NCI-H146 (cell line): Measurements from ENCODE around the gene MT1G.
A peak's percentile ranks its signal among the peaks of the same experiment; 100 is the strongest.
"Not testable (repeated sequence)": the region's sequence is repeated elsewhere in the genome, so short reads cannot be mapped to it uniquely, and the experiment has no call there.

Experiments used
- DNase-seq: peaks from one replicate; lab custom pipeline; 2025; lab: John Stamatoyannopoulos, UW

Gene MT1G

DNA sequence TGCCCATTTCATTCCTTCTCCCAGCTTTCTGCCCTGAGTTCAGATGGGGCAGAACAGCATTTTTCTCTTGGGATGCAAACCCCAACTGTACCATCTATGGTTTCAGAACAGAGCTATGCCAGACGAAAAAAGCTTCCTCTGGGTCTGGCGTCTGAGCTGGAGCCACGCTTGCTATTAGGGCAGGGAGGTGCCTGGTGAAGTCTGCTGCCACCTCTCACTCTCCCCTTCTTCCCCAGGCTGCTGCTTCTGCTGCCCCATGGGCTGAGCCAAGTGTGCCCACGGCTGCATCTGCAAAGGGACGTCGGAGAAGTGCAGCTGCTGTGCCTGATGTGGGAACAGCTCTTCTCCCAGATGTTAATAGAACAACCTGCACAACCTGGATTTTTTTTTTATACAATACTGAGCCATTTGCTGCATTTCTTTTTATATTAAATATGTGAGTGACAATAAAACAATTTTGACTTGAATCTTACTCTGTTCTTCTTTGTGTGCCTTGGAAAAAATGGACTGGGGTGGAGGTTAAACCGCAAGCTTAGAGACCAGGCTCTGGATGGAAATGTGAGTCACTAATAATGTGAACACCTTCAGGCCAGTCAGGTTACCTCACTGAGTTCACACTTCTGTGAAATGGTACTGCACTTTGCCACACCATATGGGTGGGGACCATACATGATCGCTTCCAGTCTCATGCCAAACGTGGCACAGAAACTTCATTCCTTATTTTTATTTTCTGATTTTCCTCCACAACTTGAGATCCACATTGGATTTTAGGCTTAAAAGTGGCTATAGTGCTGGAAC is 31.1 kb downstream of the MT1G start:
- no peak for DNase-seq

GRCh38 chr16:56635441-56635967 is 32.4 kb downstream of the MT1G start:
- DNase-seq = no peak

- DNase-seq = no peak
Observed at GRCh38 chr16:56634715-56635440, 33.0 kb downstream of the MT1G start.

GRCh38 chr16:56633535-56633934 is 34.3 kb downstream of the MT1G start:
- no peak for DNase-seq

DNA sequence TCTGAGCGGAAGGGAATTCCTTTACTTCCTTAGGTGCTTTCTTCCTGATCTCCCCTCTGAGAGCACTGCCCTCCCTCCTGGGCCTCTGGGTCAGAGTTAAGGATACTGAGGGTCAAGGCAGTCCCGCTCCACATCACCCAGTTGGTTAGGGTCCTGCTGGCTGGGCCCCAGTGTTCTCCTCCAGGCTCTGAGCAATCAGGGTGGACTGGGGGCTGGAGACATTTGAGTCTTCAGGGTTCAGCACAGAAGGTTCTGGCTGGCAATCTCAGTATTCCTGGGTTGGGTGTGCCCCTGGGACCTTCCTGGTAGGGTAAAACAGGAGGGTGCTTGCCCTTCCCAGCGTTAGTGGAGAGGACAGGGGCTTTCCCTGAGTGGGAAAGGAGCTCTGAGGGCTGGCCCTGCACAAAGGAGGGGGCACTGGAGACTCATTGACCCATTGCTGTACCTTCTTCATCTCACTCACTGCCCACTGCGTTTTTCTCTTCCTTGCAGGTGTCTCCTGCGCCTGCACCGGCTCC is 35.0 kb downstream of the MT1G start:
- DNase-seq = no peak

DNA sequence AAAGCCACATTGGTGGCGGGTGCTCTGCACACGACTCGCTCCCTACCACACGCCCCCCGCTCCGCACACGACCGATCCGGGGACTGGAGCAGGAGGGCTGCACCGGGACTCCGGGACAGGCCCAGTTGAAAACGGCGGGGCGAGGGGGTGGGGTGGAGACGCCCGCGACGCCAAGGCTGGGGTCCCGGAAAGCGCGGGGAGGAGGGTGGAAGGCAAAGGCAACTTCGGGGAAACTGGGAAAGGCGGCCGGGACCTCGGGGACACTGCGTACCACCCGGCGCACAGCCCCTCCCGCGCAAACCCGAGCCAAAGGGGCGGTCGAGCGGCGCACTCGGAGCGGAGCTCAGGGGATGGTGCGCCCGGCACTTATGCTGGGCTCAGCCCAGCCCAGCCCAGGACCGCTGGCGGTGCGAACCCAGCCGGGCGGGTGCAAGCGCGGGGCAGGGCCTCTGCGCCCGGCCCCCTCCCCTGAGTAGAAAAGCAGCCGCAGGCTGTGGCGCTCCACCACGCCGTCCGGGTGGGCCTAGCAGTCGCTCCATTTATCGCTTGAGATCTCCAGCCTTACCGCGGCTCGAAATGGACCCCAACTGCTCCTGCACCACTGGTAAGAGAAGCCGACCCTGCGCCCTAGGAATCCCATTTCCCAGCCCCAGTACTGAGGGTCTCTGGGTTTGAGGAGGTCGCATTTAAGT is 35.6 kb downstream of the MT1G start, which contains the start of gene MT1M:
Gene MT1M, plus strand, starts transcription at position 504 of the 692 bp plus-strand sequence. Its CDS starts 73 bp downstream, at position 577.
- DNase-seq = peak; percentile 32

- no peak for DNase-seq
Observed at GRCh38 chr16:56631832-56632155, 36.1 kb downstream of the MT1G start.

DNA sequence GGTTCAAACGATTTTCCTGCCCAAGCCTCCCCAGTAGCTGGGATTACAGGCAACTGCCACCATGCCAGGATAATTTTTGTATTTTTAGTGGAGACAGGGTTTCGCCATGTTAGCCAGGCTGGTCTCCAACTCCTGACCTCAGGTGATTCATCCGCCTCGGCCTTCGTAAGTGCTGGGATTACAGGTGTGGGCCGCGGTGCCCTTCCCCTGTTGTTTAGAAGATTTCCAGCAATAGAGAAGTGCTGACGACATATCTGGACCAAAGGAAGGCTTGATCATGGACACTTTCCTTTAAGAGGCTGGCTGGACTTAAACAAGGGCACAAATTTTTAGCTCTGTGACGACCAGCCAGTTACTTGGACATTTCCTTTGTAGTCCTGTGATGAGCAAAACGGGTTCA is 36.7 kb downstream of the MT1G start:
- no peak for DNase-seq

DNA sequence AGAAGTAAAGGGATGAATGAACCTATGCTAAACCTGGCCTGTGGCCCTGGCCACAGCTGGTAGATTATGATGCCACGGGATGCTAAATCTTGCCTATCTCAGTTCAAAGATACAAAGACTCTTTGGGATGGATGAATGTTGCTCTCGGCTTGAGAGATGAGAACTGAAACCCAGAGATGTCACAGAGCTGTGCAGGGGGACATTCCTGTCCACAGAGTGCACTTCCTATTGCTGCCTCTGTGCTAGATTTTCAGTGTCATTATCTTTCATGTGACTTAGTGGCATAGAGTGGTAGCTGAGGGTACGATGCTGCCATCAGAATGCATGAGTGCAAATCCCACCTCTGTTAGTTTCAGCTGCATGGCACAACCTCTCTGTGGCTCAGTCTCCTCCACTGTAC is 37.7 kb downstream of the MT1G start:
- no peak for DNase-seq

DNA sequence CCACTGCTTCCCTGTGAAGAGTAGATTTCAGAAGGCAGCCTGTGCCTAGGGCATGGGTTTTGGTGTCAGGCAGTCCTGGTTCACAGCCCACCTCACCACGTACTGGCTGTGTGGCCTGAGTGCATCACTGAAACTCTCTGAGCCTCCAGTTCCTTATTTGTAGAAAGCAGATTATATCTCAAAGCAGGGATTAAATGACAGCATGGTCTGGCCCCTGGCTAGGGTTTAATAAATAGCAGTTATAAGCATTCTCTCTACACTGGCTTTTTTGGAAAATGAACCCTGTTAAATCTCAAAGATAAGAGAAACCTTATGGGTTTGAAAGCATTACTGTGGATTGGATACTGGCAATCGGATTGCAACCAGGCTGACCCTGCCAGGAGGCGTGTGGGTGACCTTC is 38.3 kb downstream of the MT1G start:
- DNase-seq = no peak

- no peak for DNase-seq
Observed at GRCh38 chr16:56628486-56629350, 39.1 kb downstream of the MT1G start.

DNA sequence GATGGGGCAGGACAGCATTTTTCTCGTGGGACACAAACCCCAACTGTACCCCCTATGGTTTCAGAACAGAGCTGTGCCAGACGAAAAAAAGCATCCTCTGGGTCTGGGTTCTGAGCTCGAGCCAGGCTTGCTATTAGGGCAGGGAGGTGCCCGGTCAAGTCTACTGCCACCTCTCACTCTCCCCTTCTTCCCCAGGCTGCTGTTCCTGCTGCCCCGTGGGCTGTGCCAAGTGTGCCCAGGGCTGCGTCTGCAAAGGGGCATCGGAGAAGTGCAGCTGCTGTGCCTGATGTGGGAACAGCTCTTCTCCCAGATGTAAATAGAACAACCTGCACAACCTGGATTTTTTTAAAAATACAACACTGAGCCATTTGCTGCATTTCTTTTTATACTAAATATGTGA is 41.2 kb downstream of the MT1G start:
- no peak for DNase-seq

GRCh38 chr16:56625943-56626654 is 41.8 kb downstream of the MT1G start:
- no peak for DNase-seq

GRCh38 chr16:56625140-56625942 is 42.5 kb downstream of the MT1G start, which contains the start of gene MT1E:
MT1E (plus strand) TSS chr16:56625781; CDS start chr16:56625852, 71 bp downstream.
- peak; percentile 41 for DNase-seq

DNA sequence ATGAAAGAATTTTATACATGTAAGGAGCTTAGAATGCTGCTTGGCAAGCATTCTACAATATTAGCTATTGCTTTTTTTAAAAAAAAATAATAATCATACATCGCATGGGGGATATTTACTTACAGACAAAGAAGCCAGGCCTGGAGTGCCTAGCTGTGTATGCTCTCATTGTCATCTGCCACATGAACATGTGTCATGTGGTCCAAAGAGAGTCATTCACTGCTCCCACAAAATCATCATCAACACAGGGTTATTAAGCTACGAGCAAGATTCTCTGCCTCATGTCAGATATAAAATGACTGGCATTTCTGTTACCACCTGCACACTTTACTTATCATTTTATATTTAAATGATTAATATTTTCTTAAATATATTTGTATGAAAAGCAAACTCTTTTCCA is 44.2 kb downstream of the MT1G start:
- no peak for DNase-seq

GRCh38 chr16:56623184-56623583 is 44.7 kb downstream of the MT1G start:
- DNase-seq = not testable (repeated sequence)

DNA sequence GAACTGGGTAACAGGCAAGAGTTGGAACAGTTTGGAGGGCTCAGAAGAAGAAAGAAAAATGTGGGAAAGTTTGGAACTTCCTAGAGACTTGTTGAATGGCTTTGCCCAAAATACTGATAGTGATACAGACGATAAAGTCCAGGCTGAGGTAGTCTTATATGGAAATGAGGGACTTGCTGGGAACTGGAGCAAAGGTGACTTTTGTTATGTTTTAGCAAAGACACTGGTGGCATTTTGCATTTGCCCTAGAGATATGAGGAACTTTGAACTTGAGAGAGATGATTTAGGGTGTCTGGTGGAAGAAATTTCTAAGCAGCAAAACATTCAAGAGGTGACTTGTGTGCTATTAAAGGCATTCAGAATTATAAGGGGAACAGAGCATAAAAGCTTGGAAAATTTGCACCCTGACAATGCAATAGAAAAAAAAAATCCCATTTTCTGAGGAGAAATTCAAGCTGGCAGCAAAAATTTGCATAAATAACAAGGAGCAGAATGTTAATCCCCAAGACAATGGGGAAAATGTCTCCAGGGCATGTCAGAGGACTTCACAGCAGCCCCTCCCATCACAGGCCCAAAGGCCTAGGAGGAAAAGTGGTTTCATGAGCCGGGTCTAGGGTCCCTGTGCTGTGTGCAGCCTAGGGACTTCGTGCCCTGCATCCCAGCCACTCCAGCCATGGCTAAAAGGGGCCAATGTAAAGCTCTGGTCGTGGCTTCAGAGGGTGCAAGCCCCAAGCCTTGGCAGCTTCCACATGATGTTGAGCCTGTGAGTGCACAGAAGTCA is 46.0 kb downstream of the MT1G start:
- not testable (repeated sequence) for DNase-seq

DNA sequence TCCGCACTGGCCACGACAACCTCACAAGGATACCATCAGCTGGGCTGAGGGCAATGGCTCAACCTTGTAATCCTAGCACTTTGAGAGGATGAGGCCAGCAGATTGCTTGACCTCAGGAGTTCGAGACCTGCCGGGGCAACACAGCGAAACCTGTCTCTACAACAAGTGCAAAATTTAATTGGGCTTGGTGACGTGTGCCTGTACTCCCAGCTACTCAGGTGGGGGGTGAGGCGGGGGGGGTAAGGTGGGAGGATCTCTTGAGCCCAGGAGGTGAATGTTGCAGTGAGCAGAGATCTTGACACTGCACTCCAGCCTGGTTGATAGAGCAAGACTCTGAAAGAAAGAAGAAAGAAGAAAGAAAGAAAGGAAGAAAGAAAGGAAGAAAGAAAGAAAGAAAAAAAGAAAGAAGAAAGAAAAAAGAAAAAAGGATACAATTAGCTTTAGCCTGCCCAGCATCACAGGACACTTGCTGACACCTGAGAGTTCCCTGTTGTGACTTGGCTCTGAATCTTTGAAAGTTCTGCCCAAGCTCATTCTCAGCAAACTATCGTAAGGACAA is 47.4 kb downstream of the MT1G start:
- no peak for DNase-seq

DNA sequence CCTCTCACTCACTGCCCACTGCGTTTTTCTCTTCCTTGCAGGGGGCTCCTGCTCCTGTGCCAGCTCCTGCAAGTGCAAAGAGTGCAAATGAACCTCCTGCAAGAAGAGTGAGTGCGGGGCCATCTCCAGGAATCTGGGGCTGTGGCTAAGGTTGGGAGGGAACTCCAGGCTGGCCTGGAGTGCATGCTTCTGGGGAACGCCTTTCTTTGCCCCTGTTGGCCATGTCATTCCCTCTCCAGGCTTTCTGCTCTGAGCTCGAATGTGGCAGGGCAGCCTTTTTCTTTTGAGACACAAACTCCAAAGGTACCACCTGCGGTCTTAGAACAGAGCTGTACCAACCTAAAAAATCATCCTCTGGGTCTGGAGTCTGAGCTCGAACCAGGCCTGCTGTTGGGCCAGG is 49.7 kb downstream of the MT1G start:
- DNase-seq = no peak
